NCI-H1105 treated with DMSO at 0.1 percent for 48 hours (cell line): ENCODE results near the gene GTF2A1L.
"Not testable (repeated sequence)": the region's sequence is repeated elsewhere in the genome, so short reads cannot be mapped to it uniquely, and the experiment has no call there.

ENCODE experiments used
- DNase-seq: peaks from one replicate; lab custom pipeline; 2025; lab: John Stamatoyannopoulos, UW

The GTF2A1L gene, protein sequence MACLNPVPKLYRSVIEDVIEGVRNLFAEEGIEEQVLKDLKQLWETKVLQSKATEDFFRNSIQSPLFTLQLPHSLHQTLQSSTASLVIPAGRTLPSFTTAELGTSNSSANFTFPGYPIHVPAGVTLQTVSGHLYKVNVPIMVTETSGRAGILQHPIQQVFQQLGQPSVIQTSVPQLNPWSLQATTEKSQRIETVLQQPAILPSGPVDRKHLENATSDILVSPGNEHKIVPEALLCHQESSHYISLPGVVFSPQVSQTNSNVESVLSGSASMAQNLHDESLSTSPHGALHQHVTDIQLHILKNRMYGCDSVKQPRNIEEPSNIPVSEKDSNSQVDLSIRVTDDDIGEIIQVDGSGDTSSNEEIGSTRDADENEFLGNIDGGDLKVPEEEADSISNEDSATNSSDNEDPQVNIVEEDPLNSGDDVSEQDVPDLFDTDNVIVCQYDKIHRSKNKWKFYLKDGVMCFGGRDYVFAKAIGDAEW

DNA sequence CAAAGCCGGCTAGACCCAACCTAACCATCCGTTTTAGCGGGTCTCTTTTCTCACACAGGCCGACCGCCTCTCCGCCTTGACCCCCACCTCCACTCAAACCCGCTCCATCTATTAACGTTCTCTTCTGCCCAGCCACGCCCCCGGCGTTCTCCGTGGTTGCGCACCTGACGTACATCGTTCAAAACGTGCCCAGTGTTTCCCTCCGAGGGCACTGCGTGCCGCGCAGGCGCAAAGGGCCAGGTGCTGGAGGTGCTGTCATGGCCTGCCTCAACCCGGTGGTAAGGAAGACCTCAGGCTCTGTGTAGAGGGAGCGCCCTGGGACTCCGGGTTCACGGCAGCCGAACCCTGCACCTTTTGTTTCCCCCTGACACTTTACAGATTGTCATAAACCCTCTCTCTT is at the start of gene GTF2A1L:
Gene GTF2A1L (plus strand): TSS at position 239 of the 400 bp plus-strand sequence. CDS start 19 bp downstream, at position 258.
- DNase-seq = no peak

GRCh38 chr2:48568547-48568946 is 49.1 kb upstream of the GTF2A1L start:
- no peak for DNase-seq

- DNase-seq = no peak
These were observed 48.2 kb upstream of the GTF2A1L start for GRCh38 chr2:48569433-48569832.

DNA sequence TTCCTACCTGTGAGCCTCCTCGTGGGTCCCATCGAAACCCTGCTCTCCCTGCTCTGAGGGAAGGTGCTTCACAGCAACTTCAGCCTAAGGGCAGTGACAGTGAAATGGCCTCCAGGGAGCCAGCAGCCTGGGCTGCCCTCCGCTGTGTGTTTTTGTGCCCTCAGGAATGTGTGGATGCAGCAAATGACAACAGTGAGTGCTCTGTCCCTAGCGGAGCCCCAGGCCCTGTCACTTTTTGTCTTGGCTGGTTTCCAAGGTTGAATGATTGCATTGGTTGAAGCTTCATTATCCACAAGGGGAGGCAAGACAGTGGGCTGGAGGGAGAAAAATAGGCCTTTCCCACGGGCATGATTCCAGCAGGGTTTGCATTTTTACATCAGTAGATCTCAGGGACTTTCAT is 44.8 kb upstream of the GTF2A1L start:
- DNase-seq = peak; percentile 34

DNA sequence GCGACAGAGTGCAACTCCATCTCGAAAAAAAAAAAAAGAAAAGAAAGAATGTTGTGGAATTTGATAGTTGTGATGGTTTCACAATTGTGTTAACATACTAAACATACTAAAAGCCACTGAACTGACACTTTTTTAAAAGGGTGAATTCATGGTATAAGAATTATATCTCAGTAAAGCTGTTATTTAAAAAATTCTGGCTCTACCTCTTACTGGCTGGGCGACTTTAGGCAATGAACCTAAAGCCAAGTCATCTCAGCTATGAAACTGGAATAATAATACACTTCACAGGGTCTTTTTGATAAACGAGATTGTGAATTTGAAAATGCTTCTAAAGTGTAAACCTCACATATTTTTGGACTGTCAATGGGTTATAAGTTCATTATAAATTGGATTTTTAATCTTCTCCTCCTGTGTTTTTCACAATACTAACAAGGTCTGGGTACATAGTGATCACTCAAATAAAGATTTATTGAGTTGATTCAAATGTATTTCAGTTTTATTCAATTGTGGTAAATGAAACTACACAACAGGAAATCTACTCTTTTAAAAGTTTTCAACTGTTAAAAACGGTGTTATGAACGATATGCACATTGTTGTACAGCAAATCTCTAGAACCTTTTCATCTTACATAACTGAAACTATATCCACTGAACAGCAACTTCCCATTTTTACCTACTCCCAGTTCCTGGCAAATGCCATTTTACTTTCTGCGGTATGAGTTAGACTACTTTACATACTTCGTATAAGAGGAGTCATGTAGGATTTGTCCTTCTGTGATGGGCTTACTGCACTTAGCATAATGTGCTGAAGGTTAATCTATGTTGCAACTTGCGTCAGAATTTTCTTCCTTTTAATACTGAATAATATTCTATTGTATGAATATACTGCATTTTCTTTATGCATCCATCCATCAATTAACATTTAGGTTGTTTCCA is 43.0 kb upstream of the GTF2A1L start:
- no peak for DNase-seq

GRCh38 chr2:48578313-48578712 is 39.3 kb upstream of the GTF2A1L start:
- DNase-seq = no peak

- DNase-seq = no peak
These were observed 33.7 kb upstream of the GTF2A1L start for GRCh38 chr2:48583961-48584360.

- no peak for DNase-seq
These were observed 33.1 kb upstream of the GTF2A1L start for GRCh38 chr2:48584551-48584950.

DNA sequence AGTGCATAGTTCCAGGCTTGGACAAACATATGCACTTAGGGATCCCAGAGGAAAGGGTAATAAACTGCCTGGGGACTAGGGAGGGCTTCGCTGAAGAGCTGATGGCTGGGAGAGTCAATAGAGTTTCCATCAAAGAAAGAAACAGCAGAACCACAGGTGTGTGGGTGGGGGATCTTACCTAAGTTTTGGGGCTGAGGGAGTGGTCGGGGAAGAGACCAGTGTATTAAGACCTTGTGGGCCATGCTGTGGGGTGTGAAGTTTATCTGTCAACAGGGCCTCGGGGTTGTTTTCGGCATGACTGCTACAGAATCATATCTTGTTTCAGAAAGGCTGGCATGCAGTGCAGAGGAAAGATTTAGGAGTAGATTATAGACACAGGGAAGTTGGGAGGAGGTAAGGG is 31.2 kb upstream of the GTF2A1L start:
- no peak for DNase-seq

DNA sequence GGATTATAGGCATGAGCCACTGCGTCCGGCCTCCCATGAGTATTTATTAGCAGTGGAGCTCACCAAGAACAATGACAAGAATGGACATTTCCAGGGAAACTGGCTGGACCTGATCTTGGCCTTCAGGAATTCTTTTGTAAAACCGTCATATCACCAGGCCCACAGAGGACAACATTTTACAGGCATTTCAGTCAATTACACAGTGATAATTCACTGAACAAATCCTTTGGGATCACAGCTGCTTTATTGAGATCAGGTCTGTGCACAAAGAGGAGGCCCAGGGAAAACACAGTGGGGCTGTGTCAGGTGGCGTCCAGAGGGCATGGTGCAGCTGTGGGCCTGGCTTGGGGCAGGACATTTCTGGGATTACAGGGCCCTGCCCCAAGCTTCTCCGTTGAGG is 30.1 kb upstream of the GTF2A1L start:
- no peak for DNase-seq

- DNase-seq = no peak
These were observed 29.7 kb upstream of the GTF2A1L start for GRCh38 chr2:48587961-48588360.

GRCh38 chr2:48588745-48589144 is 28.9 kb upstream of the GTF2A1L start:
- no peak for DNase-seq

- DNase-seq = peak; percentile 47
These were observed 28.4 kb upstream of the GTF2A1L start for GRCh38 chr2:48589170-48589767.

- no peak for DNase-seq
These were observed 27.6 kb upstream of the GTF2A1L start for GRCh38 chr2:48590017-48590416.

DNA sequence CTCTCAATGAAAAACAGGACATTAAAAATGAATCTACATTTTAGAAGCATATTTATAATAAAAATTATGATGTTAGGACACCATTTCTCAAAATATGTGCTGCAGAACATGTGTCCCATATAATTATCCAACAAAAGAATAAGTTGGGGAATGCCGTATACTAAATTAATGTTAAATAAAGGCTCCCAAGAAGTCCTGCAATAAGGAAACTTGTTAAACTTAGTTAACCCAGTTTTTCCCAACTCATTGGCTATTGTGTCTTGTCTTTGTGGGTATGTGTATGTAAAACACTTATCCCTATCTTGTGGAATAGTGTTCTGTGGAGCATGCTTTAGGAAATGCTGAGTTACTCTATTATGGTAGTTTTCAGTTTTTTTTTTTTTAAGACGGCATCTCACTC is 25.6 kb upstream of the GTF2A1L start:
- DNase-seq = no peak

DNA sequence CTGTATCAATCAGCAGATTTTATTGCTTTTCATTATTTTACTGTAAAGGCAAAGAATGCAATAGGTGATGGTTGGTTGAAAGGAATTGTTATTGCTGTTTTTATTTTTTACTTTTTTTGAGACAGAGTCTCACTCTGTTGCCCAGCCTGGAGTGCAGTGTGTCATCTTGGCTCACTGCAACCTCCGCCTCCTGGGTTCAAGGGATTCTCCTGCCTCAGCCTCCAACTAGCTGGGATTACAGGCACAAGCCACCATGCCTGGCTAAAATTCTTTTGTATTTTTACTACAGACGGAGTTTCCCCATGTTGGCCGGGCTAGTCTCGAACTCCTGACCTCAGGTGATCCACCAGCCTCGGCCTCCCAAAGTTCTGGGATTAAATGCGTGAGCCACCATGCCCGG is 20.9 kb upstream of the GTF2A1L start:
- DNase-seq = not testable (repeated sequence)

- DNase-seq = no peak
These were observed 20.2 kb upstream of the GTF2A1L start for GRCh38 chr2:48597492-48597891.

- DNase-seq = peak; percentile 31
These were observed 17.3 kb upstream of the GTF2A1L start for GRCh38 chr2:48600204-48600813.

DNA sequence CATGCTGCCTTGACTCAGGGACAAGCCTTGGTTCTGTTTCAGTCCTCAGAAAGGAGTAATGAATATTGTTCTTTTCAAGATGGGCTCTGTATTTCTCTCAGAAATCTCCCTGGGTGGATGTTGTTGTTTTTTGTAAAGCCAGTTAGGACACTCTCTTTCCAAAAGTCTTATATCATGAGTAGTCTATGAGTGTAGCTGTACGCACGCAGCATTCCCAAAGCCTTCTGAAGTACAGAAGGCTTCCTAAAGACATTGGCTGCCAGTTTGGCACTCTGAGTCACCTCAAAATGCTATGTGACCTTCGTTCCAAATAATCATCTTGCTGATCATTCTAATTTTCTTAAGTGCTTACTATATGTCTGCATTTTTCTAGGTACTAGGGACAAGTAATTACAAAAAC is 16.7 kb upstream of the GTF2A1L start:
- DNase-seq = no peak

- DNase-seq = no peak
These were observed 16.3 kb upstream of the GTF2A1L start for GRCh38 chr2:48601349-48601748.

DNA sequence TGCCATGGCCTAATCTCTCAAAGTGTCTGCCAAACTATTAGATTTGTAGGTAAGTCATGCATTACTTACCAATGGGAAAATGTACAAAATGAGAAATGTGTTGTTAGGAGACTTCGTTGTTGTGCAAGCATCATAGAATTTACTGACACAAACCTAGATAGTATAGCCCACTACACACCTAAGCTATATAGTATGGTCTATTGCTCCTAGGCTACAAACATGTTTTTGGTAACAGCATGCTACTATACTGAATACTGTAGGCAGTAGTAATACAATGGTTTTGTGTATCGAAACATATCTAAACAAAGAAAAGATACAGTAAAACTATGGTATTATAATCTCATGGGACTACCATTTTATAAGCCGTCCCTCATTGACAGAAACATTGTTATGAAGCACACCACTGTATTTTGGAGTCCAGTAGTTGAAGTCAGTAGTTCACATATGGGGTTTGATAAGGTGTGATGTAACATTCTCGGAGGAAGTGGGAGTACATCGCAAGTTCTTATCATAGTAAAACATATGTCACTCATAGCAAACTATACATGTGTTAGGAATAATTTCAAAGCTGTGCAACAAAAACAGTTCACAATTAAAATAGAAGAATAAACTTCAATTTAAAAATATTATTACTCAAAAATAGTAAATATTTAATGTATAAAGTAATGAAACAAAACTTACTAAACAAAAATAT is 12.0 kb upstream of the GTF2A1L start:
- no peak for DNase-seq
